Adrenal gland (tissue), 5 donors: ENCODE measurements around the gene AMZ1.

Experiments
- POLR2A ChIP-seq, 2 donors: fragments of 450-650 bp; IDR thresholded peaks; one replicate each; pipeline ENCODE4 v1.6.1; 2017; ENCODE audit warnings: antibody characterized with exemption in 2 of 2, mild to moderate bottlenecking in 2 of 2, moderate library complexity in 1 of 2
- TF ChIP-seq, protein P1 (sequence below), 6 experiments: fragments of 450-650 bp in 4 of 6; fragments of 200-600 bp in 2 of 6; sonication (generic) in 1 of 6; IDR thresholded peaks; 1 replicate in 5 of 6; 2 replicates in 1 of 6; pipeline versions ENCODE4 v1.5.1 to v1.8.0; 2016 to 2021; ENCODE audit warnings: antibody characterized with exemption in 6 of 6, mild to moderate bottlenecking in 2 of 6, moderate library complexity in 1 of 6
- donor health status: DM: no; HTN: no; CAD: no.

- TF ChIP-seq, protein P1, sequence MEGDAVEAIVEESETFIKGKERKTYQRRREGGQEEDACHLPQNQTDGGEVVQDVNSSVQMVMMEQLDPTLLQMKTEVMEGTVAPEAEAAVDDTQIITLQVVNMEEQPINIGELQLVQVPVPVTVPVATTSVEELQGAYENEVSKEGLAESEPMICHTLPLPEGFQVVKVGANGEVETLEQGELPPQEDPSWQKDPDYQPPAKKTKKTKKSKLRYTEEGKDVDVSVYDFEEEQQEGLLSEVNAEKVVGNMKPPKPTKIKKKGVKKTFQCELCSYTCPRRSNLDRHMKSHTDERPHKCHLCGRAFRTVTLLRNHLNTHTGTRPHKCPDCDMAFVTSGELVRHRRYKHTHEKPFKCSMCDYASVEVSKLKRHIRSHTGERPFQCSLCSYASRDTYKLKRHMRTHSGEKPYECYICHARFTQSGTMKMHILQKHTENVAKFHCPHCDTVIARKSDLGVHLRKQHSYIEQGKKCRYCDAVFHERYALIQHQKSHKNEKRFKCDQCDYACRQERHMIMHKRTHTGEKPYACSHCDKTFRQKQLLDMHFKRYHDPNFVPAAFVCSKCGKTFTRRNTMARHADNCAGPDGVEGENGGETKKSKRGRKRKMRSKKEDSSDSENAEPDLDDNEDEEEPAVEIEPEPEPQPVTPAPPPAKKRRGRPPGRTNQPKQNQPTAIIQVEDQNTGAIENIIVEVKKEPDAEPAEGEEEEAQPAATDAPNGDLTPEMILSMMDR (IDR thresholded peaks at IDR 0.05) = no peak
- no peak for TF ChIP-seq POLR2A (IDR thresholded peaks at IDR 0.05)
Observed at GRCh38 chr7:2707481-2707880, 19.5 kb downstream of the AMZ1 start.
